Stimulated activated CD4-positive, alpha-beta T cell treated with anti-CD3 and anti-CD28 coated beads, Interleukin-1b, Interleukin-23, amount 100 ng/mL, for 4 hours (primary cell): Measurements from ENCODE around the gene XCR1.
A peak's percentile ranks its signal among the peaks of the same experiment; 100 is the strongest.

Experiments
- DNase-seq, 2 donors: peaks; one replicate each; pipeline ENCODE4 v3.0.0-alpha.2; 2020; ENCODE audit warnings: low read depth in 2 of 2

The XCR1 gene

DNA sequence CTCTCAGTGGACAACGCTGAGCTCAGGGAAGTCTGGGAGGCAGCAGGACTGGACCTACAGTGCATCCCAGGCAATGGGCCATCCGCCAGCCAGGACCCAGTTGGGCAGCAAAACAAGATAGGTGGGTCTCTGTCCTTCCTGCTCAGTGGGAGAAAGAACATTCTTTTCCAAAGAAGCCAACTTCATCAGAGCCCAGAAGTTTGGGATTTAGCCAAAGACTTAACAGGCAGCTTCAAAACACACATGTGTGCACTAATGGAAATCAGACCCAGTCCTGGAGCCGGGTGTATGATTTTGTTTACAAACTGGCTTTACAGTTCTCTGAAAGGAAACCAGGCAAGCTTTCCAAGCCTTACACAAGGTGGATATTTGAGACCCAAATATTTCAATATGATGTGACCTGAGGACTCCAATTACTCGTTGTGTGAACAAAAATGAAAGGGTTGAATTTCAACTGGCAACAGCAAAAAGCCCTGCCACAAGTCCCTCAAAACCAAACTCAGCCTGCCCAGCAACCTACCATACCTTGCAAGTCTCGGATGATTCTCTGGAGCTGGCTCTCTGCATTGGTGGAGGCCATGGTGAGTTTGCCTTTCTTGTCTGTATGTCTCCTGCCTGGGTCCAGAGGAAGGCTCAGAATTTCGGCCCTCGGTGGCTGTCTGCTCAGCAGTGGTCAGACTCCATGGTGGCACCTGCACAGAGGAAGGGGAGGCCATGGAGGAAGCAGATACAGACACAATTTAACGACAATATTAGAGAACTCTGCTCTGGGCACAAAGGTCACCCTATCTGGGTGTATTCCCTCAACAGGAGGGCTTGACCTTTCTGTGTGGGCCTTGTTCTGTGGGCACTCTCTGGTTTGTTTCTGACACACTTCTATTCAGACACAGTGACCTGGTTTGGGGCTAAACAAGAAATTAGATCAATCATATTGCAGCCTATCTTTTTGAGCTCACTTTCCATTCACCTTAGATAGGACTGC lies 42.7 kb downstream of the XCR1 start:
- no peak for DNase-seq

DNA sequence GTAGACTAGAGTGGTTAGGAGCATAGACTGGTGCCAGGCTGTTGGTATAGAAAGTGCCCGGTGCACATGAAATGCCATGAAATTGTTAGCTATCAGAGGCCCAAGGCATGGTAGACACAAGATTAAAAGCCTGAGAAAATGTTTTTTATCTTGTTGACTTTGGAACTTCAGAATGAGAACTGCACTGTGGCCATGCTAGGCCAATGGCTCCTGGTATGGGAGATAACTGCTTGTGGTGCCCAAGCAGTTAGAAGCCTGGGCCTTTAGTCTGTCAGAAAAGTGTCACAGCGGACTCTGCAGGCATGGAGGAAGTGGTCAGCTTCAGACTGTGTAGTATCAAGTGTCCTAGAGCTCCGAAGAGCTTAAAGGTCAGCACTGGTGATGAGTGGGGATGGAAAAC lies 43.5 kb downstream of the XCR1 start:
- DNase-seq, result no peak

GRCh38 chr3:45981346-45982074 lies 45.8 kb downstream of the XCR1 start:
- DNase-seq, result no peak

DNA sequence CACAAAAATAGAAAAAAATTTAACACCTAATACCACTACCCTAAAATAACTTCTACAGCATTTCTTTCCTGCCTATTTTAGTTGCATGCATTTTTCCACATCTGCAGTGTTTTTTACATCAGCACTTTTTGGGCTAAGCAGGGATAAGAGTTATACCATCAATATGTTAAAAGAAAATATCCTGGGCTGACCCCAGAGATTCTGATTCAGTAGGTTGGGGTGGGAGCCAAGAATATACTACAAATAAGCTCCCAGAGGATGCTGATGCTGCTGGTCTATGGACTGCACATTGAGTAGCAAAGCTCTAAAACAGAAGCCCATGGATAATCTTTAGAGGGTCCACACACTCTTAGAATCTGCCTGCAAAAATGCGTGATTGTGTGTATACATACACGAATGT lies 46.5 kb downstream of the XCR1 start:
- no peak for DNase-seq

GRCh38 chr3:45980229-45980813 lies 47.0 kb downstream of the XCR1 start:
- no peak for DNase-seq

DNA sequence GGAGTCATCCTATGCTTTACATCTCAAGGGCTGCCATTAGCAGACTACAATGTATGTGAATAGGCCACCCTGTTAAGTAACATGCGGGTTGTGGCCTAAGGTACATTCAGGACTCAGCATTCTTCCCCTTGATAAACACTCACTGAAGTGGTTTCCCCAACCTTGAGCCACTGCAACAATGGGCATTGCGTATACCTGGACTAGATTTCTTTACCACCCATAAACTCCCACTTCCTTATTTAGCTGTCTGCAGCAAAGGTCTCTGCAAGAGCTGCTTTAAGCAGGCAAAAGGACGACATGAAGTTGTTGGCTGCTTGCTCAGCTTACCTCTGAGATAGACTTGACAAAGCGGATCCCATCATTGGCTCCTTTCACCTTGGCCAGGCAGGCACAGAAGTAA lies 47.9 kb downstream of the XCR1 start:
- no peak for DNase-seq

GRCh38 chr3:45978006-45978761 lies 49.1 kb downstream of the XCR1 start:
- peak in 1 of 2 donors; percentile 19 for DNase-seq

DNA sequence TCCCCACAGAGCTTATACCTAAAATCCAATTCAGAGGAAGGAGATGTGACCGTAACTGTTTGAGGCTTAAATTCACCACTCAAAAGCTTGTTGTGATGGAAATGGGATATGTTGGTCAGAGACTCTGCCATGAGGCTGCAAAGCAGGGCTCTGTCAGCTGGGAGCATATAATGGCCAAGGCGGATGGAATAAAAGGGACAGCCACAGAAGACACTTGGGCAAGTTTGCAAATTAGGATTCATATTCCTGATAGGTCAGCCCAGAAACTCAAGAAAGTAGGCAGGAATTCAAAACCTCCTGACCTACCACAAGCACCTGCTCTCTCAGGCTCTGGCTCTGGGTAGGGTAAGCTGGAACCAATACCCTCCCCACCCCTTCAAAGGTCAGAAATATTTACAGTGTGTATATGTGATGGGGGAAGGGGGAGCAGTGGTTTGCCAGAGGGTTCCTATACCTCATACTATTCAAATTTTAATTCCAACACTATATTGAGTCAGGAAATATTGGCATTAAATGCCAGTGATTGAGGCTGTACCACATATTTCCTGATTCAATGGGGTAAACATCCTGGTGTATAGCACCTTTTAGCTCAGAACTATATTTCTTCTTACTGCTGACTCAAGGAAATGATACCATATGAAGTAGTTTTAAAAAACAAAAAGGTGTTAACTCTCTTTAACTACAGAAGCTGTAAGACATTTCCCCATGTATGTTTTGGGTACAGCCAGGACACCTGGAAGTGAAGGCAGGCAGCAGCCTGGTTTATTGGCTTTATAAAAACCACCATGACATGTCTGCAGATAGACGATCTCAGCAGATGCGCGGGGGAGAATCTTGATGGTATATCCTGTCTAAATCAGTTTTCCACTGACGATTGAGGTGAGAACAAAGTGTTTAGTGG lies 50.8 kb downstream of the XCR1 start:
- no peak for DNase-seq

DNA sequence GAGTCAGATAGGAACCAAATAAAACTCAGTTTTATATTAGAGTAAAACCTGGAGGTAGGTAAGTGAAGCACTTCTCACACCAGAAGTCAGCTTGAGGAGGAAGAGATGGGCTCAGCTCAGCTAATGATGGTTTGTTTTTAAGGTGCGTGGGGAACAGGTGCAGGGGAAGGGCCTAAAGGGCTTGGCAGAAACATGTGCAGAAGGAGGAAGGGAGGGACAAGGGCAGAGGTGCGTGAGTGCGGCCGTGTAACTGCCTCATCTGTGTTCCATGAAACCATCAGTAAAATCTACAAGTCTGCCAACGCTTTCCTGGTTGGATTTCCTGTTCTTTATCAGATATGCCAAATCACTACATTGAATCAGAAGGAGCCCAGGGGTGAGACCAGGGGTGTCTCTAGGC lies 51.6 kb downstream of the XCR1 start:
- no peak for DNase-seq

GRCh38 chr3:45974686-45975085 lies 52.6 kb downstream of the XCR1 start:
- no peak for DNase-seq

- no peak for DNase-seq
Measured at GRCh38 chr3:45972534-45973402, 54.5 kb downstream of the XCR1 start.

DNA sequence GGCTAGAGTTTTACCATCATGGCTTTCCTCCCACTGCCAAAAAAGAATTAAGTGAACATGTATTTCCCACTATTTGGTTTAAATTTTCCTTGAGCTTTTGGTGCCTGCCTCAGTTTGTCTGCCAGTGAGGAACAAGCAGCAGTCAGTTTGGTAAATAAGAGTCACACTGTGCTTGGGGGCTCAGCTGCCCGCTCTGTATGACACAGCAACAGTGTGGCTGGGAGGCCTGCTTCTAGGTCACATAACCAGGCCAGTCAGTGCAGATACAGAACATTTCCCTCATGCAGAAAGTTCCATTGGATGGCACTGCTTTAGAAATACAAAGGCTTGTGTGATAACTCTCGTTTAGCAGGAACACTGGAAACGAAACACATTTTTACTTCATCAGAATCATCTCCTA lies 57.3 kb downstream of the XCR1 start:
- DNase-seq, result no peak

GRCh38 chr3:45969116-45969515 lies 58.2 kb downstream of the XCR1 start:
- no peak for DNase-seq

DNA sequence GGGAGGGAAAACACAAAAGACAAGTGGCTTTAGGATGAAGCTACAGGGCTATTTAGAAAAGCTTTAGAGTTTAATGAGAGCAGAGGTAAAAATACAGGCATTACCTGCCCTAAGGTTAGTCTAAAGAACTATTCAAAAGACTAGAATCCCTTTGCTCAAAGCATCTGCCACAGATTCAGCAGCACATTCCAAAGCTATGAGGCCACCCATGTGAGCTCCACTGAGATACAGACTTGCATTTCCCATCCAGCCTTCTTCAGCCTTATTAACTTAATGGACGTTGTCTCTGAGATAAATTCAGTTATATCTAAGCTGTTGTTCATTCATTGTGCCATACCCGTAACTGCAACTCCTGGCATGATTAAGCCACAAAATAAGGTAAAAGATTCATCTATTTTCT lies 58.6 kb downstream of the XCR1 start:
- no peak for DNase-seq

GRCh38 chr3:45968149-45968548 lies 59.1 kb downstream of the XCR1 start:
- no peak for DNase-seq

- DNase-seq, result no peak
Measured at GRCh38 chr3:45967724-45968123, 59.6 kb downstream of the XCR1 start.
